Frontal cortex (tissue), 4 donors: ENCODE measurements around the gene ZNF552. TPM values are rescaled to one million over a fixed set of nuclear protein-coding genes. Genes with fewer than 3 reads are reported as not detected.
"Not testable (repeated sequence)": the region's sequence is repeated elsewhere in the genome, so short reads cannot be mapped to it uniquely, and the experiment has no call there.

ENCODE experiments used
- DNase-seq, 2 donors: peaks; one replicate each; pipeline ENCODE4 v3.0.0; 2012; ENCODE audit warnings: low spot score in 2 of 2
- FAIRE-seq: peaks from 2 replicates; lab custom pipeline; 2012; peaks lifted over from hg19 to GRCh38; lab: Jason Lieb, UNC
- total RNA-seq: library from RNA; depleted of rRNA; stranded (reverse); fragments of >200 nt; gene quantifications from one replicate; pipeline ENCODE4 v1.2.3, GENCODE V29; 2014
- donor health status: control.
- donor health status: control.
- donor health status: control.

Gene ZNF552
- total RNA-seq: 9.0 TPM

DNA sequence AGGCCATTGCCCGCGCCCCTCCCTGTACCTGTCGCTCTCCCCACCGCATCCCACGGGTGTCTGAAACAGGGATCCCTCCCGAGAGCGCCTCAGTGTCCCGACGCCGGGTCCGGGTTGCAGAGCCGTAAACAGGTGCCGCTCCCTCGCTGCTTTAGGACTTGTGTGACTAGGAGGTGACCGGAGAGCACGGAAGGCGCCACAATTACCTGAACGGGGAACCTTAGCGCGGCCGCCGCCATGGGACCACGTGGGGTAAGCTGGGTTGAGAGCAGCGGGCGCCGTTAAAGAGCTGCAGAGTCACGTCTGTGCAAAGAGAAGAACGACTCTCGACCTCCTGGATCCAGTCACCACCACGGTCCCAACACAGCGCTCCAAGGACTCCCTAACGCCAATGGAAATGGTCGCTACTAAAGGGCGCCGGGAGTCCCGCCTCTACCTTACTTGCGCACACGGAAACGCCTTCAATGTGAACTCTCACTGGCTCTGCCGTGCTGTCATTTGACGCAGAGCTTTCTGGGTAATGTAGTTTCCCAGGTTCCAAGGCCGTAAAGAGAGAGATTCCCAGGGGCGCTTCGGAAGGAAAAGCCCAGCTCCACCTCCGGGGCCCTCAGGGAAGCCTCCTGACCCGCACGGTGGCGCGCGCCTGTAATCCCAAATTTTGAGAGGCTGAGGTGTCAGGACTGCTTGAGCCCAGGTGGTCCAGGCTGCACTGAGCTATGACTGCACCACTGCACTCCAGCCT, at the start of gene ZNF552:
TSS of gene ZNF552 (minus strand) at position 409 of the 742 bp plus-strand sequence. CDS start at position 239, 170 bp downstream.
- peak; percentile 75 to 84 for DNase-seq
- no peak for FAIRE-seq

DNA sequence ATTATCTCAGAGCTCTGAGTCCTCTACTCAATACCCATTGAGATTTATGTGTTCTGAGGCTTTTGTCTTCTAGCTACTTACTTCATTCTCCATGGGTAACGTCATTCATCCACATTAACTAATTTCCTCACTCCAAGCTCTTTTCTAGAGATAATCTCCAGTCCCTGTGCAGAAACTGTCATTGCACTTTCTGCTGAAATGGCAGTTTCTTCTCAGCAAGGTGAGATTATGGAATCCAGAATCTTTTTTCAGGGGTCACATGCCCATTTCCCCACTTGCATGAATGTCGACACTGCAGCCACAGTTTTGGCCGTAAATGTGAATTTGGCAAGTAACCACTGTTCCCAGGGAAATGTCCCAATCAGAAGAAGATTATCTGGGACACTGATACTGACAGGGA, 47.6 kb upstream of the ZNF552 start:
- FAIRE-seq, DNase-seq: not testable (repeated sequence)

DNA sequence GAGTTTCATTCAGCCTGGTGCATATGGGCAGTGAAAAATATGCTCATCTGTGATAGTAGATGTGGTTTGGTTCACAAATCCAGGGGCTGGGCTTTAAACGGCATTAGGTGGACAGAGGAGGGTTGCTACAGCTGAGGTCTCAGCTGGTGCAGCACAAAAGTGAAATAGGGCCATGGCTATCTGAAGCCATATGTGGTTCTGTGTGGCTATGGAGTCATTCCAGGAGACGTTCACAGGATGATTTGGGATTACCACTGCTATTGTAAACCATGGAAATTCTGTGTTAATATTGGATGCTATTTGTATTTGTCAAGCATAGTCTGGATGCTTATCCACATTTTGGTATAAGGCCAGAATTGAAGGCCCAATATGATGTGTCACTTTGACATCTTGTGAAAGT, 39.4 kb upstream of the ZNF552 start:
- not testable (repeated sequence) for FAIRE-seq, DNase-seq

DNA sequence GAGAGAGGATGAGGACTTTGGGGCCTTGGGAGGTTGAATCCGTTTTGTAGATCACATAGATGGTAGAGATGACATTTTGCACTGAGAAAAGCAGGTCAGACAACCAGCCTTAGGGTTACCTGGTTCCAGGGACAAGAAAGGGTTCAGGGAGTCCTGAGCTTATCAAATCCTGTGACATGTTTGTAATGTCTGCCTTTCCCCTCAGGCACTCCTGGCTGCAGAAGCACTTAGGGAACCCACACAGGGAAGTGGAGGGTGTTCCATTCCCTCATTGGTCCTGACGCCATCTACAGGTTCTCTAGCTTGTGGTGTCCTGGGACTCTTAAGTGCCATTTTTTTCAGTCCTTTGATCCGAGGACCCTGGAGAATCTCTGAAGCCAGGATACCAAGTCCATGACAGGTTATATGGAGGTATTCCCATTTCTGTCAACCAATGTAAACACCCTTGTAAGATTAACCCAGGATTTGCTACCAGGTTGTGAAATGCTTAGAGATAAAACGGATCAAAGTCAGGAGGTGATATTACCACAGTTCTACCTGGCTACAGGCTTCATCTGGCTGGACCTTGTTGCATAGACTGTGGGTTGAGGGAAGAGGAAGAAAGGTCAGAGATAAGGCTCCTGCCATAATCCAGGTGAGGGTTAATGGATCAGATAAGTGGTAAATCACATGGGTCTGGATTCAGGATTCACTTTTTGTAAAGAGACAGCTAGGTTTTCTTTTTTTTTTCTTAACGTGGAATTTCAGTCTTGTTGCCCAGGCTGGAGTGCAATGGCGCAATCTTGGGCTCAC, 37.3 kb upstream of the ZNF552 start:
- DNase-seq, FAIRE-seq: not testable (repeated sequence)

DNA sequence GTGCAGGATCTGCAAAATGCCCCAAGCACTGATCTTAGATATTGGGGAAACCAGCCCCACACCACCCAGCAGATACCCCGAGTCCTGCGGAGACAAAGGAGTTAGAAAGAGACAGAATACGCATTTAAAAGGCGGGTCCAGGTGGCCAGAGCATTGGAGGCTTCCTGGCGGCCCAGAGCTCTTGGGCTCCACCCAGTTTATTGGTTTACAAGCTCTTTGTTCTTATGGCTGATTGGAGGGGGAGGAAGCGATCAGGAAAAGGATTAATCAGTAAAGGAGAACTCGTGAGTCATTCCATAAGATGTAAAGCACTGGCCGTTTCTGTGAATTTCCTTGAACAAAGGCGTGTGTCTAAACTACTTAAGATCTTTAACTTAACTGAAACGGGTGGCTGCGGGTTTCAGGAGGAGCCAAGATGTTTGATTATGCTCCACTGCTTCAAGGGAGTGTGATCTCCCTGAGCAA, 35.9 kb upstream of the ZNF552 start:
- DNase-seq (no peak), FAIRE-seq (no peak)

DNA sequence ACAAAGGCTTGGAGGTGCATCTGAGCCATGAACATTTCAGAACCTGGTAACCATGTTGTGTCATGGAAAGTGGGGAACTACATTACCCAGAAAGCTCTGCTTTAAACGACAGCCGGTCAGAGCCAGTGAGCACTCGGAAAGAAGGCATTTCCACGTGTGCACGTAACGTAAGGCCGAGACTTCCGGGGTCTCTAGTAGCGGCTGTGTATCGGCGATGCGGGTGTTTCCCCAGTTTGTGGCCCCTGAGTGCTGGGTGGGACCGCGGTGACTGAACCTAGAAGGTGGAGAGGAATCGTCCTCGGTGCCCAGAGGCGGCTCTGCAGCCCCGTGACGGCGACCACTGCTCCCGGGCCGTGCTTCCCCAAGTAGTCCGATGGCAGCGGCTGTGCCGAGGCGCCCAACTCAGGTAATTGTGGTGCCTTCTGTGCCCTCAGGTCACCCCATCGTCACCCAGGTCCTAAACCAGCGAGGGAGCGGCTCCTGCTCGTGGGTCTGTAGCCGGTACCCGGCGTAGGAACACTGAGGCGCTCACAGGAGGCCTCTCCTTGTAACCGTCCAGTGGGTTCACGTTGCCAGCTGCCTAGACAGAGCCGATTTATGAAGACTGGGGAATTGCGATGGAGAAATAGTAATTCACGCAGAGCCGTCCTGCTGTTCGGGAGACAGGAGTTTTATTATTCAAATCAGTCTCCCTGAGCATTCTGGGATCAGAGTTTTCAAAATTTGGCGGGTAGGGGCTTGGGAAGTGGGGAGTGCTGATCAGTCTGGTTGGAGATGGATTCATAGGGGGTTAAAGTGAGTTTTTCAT, 35.2 kb upstream of the ZNF552 start, which contains the start of gene ZNF587:
TSS of gene ZNF587 (plus strand) at position 194 of the 808 bp plus-strand sequence. CDS start at position 374, 180 bp downstream.
- FAIRE-seq: not testable (repeated sequence)
- DNase-seq: peak; percentile 32 to 66

DNA sequence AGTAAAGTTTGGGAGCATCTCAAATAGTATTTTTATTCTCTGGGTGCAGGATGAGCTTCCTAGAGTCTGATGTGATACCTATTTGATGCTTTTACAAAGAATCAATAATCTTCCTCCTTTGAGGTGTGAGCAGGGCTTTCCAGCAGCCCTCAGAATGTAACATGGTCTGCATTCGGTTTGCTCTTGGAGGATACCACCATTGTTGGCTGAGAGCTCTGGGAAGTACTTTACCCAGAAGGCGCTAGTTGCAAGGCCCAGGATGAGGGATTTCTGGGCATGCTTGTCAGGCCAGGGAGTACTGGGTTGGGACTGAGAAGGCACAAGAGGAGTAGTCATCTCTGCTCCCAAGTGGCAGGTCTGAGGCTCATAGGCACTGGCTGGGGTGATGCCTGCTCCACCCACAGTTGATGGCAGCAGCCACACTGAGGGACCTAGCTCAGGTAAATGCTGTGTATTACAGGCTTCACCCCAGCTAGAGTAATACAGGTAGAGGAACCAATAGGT, 34.5 kb upstream of the ZNF552 start:
- FAIRE-seq, DNase-seq: not testable (repeated sequence)

DNA sequence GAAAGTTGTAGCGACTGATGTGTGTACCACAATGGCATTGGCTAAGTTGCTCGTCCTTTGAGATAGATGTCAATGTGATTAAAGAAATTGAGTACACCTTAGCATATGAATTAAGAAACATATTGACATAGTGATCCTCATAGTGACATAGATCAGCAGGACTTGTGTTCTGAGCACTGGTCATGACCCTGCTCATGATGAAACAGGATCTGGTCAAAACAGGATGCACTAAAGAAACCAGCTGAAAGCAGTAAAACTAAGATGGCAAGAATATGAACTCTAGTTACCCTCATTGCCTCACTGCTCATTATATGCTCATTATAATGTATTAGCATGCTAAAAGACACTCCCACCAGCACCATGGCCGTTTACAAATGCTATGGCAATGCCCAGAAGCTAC, 32.5 kb upstream of the ZNF552 start:
- not testable (repeated sequence) for DNase-seq, FAIRE-seq

DNA sequence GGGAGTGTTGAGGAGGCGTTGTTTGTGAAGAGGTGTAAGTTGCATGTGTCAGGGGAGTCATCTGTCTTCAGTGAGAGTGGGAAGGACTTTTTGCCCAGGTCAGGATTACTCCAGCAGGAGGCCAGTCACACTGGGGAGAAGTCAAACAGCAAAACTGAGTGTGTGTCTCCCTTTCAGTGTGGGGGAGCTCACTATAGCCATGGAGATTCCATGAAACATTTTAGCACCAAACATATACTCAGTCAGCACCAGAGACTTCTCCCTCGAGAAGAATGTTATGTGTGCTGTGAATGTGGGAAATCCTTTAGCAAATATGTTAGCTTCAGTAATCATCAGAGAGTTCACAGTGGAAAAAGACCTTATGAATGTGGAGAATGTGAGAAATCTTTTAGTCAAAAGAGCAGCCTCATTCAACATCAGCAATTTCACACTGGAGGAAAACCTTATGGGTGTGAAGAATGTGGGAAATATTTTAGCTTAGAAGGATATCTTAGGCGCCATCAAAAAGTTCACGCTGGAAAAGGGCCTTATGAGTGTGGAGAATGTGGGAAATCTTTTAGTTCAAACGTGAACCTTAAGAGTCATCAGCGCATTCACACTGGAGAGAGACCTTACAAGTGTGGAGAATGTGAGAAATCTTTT, 26.5 kb upstream of the ZNF552 start:
- FAIRE-seq (no peak), DNase-seq (no peak)

DNA sequence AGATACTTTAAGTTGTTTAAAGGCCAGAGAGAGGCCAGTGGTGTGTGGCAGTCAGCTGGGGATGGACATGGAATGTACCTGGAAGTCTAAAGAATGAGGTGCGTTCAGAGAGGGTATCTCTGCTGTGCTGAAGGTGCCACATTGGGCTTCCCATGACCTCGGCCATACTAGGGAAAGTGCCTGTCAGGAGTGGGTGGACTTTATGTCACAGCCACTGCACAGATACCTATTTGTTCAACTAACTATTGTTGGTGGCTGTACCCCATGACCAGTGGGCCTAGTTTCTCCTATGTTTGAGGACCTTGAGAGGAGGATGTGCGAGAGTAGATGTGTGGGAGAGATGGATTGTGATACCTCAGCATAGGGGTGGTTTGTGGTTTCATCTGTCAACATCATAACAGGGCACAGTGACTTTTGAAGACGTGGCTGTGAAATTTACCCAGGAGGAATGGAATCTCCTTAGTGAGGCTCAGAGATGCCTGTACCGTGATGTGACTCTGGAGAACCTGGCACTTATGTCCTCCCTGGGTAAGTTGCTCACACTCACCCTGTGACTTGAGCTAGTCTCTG, 24.0 kb upstream of the ZNF552 start:
- DNase-seq, FAIRE-seq: not testable (repeated sequence)

DNA sequence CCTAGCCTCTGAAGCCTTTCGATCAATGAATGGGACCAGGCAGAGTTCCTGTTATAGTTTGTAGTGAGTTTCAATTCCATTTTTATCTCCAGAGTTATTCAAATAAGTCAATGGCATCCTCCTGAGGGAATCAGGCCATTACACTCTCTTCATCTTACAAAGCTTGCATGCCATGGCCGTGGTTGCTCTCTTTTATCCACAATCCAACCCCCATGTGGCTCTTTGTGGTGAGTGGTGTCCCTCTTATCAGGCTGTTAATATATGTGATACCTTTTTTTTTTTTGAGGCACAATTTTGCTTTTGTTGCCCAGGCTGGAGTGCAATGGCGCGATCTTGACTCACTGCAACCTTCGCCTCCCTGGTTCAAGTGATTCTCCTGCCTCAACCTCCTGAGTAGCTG, 22.3 kb upstream of the ZNF552 start:
- not testable (repeated sequence) for DNase-seq, FAIRE-seq

DNA sequence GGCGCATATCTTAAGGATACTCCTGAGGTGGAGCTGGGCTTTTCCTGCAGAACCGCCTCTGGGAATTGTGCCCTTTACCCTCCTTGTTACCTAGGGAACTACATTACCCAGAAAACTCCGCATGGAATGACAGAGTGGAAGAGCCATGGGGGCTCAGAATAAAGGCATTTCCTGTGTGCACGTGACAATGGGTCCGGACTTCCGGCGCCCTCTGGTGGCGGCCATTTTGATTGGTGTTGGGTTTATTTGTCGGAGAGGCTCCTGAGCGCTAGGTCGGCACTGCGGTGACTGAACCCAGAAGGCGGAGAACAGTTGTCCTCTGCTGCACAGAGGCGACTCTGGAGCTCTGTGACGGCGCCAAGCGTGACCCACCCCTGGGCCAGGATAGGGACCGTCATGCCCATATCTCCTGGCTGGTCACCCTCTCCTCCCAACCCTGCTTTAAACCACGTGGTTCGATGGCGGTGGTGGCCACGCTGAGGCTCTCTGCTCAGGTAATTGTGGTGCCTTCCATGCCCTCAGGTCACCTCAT, 15.4 kb upstream of the ZNF552 start, which contains the start of gene ZNF587B:
TSS of gene ZNF587B (plus strand) at position 229 of the 532 bp plus-strand sequence. CDS start at position 459, 230 bp downstream.
- DNase-seq (peak; percentile 52 to 69), FAIRE-seq (no peak)

DNA sequence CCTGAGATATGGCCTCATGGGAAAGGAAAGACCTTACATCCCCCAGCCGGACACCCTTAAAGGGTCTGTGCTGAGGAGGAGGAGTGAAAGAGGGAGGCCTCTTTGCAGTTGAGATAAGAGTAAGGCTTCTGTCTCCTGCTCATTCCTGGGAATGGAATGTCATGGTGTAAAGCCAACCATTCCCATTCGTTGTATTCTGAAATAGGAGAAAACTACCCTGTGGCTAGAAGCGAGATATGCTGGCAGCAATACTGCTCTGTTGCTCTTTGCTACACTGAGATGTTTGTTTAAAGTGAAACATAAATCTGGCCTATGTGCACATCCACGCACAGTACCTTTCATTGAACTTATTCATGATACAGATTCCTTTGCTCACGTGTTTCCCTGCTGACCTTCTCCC, 14.6 kb upstream of the ZNF552 start:
- no peak for DNase-seq
- FAIRE-seq: no peak

DNA sequence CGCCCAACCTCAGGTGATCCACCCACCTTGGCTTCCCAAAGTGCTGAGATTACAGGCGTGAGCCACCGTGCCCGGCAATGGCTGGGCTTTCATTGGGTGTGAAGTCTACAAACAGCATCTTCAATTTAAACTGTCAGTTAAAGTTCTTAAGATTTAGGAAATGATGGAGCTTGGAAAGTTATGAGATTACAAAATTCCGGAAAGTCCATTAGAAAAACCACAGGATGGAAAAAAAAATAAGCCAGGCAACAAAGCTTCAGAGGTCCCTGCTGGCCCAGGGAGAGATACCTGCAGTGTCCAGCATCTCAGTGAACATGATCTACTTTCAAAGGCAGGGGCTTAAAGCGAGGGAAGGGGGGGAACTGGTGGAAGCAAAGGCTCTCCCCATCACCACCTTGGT, 10.8 kb upstream of the ZNF552 start:
- no peak for DNase-seq
- no peak for FAIRE-seq

DNA sequence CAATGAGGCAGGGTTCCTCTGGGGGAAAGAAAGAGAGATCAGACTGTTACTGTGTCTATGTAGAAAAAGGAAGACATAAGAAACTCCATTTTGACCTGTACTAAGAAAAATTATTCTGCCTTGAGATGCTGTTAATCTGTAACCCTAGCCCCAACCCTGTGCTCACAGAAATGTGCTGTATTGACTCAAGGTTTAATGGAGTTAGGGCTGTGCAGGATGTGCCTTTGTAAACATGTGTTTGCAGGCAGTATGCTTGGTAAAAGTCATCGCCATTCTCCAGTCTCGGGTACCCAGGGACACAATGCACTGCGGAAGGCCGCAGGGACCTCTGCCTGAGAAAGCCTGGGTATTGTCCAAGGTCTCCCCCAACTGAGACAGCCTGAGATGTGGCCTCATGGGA, 8.9 kb upstream of the ZNF552 start:
- not testable (repeated sequence) for DNase-seq

DNA sequence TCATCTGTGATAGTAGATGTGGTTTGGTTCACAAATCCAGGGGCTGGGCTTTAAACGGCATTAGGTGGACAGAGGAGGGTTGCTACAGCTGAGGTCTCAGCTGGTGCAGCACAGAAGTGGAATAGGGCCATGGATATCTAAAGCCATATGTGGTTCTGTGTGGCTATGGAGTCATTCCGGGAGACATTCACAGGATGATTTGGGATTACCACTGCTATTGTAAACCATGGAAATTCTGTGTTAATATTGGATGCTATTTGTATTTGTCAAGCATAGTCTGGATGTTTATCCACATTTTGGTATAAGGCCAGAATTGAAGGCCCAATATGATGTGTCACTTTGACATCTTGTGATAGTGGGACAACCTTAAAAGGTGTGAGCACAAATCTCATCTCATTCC, 8.4 kb upstream of the ZNF552 start:
- FAIRE-seq, DNase-seq: not testable (repeated sequence)

More for the DNA sequence above, 8.9 kb upstream of the ZNF552 start:
- not testable (repeated sequence) for FAIRE-seq

DNA sequence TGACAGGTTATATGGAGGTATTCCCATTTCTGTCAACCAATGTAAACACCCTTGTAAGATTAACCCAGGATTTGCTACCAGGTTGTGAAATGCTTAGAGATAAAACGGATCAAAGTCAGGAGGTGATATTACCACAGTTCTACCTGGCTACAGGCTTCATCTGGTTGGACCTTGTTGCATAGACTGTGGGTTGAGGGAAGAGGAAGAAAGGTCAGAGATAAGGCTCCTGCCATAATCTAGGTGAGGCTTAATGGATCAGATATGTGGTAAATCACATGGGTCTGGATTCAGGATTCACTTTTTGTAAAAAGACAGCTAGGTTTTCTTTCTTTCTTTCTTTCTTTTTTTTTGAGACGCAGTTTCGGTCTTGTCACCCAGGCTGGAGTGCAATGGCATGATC, 6.8 kb upstream of the ZNF552 start:
- FAIRE-seq, DNase-seq: not testable (repeated sequence)

DNA sequence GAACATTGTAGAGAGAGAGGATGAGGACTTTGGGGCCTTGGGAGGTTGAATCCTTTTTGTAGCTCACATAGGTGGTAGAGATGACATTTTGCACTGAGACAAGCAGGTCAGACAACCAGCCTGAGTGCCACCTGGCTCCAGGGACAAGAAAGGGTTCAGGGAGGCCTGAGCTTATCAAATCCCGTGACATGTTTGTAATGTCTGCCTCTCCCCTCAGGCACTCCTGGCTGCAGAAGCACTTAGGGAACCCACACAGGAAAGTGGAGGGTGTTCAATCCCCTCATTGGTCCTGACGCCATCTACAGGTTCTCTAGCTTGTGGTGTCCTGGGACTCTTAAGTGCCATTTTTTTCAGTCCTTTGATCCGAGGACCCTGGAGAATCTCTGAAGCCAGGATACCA, 6.4 kb upstream of the ZNF552 start:
- not testable (repeated sequence) for DNase-seq, FAIRE-seq
